Measurements from ENCODE around the gene TAGAP. TPM values are rescaled to one million over a fixed set of nuclear protein-coding genes. Genes with fewer than 3 reads are reported as not detected.

TAGAP gene
- total and polyA plus RNA-seq, 10 of the 15 experiments (the other 5 are each of a cell fraction or from before 2014, with no cell fraction given): 5.3 to 27.4 (median 18.9) TPM

GRCh38 chr6:159031846-159032245, 12.9 kb downstream of the TAGAP start:
- H3K36me3 ChIP-seq (ENCODE audit: control insufficient read depth in 2 of 2, insufficient read depth in 2 of 2, low read length in 1 of 2): peaks cover 2 to 10% of the 10 kb centered on the region in 2 experiments; a peak in 3 of 4 replicates
- ATAC-seq (no peak), DNase-seq (ENCODE audit: low read depth, low spot score) (no peak), FAIRE-seq (no peak)
- H3K4me2 ChIP-seq (ENCODE audit: control insufficient read depth, insufficient read depth): no peak overlapping the region
- SMC1A ChIA-PET (ENCODE audit: uncharacterized antibody, unreplicated experiment): interaction anchor here (0.8 to 14.9 kb wide), 6 partner anchors 9 to 186 kb away, joined by 3 to 194 read pairs (median 10); no protein-coding TSS in a partner anchor
- BruUV-seq (replicated peaks): no TSS peak
- CTCF ChIA-PET: interaction anchor here (0.7 to 16.7 kb wide), 7 partner anchors 10 to 84 kb away, joined by 3 to 481 read pairs (median 4); no protein-coding TSS in a partner anchor
- 52% methylated on average over 5 of the region's 5 CpGs for WGBS (ENCODE audit: insufficient coverage, insufficient replicate concordance, low lambda C conversion rate, missing lambda C conversion rate)
- H3K27ac ChIP-seq (ENCODE audit: control insufficient read depth, insufficient read depth): no peak overlapping the region
- intact Hi-C loops (cut with micrococcal nuclease; ENCODE audit: unreplicated experiment) (no loop called here), in situ Hi-C loops (cut with MboI) (no loop called here)
- POLR2A ChIA-PET: interaction anchor here (0.6 to 1.4 kb wide), 2 partner anchors 32 to 76 kb away, joined by 3 to 4 read pairs; partner anchors contain the start of gene RSPH3
- no peaks in the 10 kb centered on the region for H3K79me2 ChIP-seq (ENCODE audit: control insufficient read depth, insufficient read depth, low read length)
- no peaks in the 10 kb centered on the region for H3K27me3 ChIP-seq (replicated peaks in 1 of 2; ENCODE audit: control insufficient read depth in 2 of 2, insufficient read depth in 2 of 2, low read length in 1 of 2)
- H3K4me1 ChIP-seq (ENCODE audit: control insufficient read depth, insufficient read depth, low read length): no peaks in the 10 kb centered on the region
- RAD21 ChIA-PET (ENCODE audit: unreplicated experiment): interaction anchor here (1.7 to 2.1 kb wide), 3 partner anchors 12 to 23 kb away, joined by 4 to 15 read pairs (median 6); partner anchors contain the start of gene TAGAP
- no peak overlapping the region for H3K4me3 ChIP-seq
- TF ChIP-seq NFXL1 (IDR thresholded peaks at IDR 0.05; ENCODE audit: borderline replicate concordance) (no peak), FOS (IDR thresholded peaks at IDR 0.05; ENCODE audit: borderline replicate concordance, extremely low read depth, insufficient read length) (no peak), SUPT20H (IDR thresholded peaks at IDR 0.05; ENCODE audit: borderline replicate concordance, control insufficient read depth, low read depth, low read length) (no peak), SPI1 (IDR thresholded peaks at IDR 0.05; ENCODE audit: borderline replicate concordance, insufficient read depth, low read depth, low read length) (no peak), SP1 (IDR thresholded peaks at IDR 0.05; ENCODE audit: low read depth, low read length) (no peak), IKZF2 (IDR thresholded peaks at IDR 0.05) (no peak), ZNF622 (IDR thresholded peaks at IDR 0.05) (no peak), CUX1 (IDR thresholded peaks at IDR 0.05; ENCODE audit: insufficient replicate concordance, low read depth, low read length) (no peak), TAF1 (IDR thresholded peaks at IDR 0.05; ENCODE audit: borderline replicate concordance, low read depth, low read length) (no peak), NFYA (IDR thresholded peaks at IDR 0.05; ENCODE audit: borderline replicate concordance, low read depth, low read length) (no peak), ZZZ3 (IDR thresholded peaks at IDR 0.05; ENCODE audit: control insufficient read depth, insufficient read length, low read depth) (no peak), NFYB (IDR thresholded peaks at IDR 0.05; ENCODE audit: insufficient read depth, low read depth, low read length) (no peak), PBX3 (IDR thresholded peaks at IDR 0.05; ENCODE audit: insufficient replicate concordance, low read depth, low read length) (no peak), SMC3 (IDR thresholded peaks at IDR 0.05; ENCODE audit: borderline replicate concordance, low read length) (no peak)
- TF ChIP-seq, protein P1, sequence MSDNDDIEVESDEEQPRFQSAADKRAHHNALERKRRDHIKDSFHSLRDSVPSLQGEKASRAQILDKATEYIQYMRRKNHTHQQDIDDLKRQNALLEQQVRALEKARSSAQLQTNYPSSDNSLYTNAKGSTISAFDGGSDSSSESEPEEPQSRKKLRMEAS (IDR thresholded peaks at IDR 0.05; ENCODE audit: low read depth, low read length): no peak
- no peak overlapping the region for H3K9ac ChIP-seq (ENCODE audit: control insufficient read depth, insufficient read depth, low read length)
- H4K20me1 ChIP-seq (ENCODE audit: control insufficient read depth, insufficient read depth): no peaks in the 10 kb centered on the region
- no peak overlapping the region for H2AFZ ChIP-seq (ENCODE audit: control insufficient read depth, low read depth, low read length)
- no peaks in the 10 kb centered on the region; the same call in 2 of the 3 replicates for H3K9me3 ChIP-seq (replicated peaks; ENCODE audit: control insufficient read depth, insufficient read depth, low read length)
